Measurements from ENCODE around the gene TRIM47. TPM values are rescaled to one million over a fixed set of nuclear protein-coding genes. Genes with fewer than 3 reads are reported as not detected.
"Not testable (repeated sequence)": the region's sequence is repeated elsewhere in the genome, so short reads cannot be mapped to it uniquely, and the experiment has no call there.

Gene TRIM47
- total RNA-seq, 4 donors from 2014 or later, result 6.8 to 70.1 (median 19.0) TPM

DNA sequence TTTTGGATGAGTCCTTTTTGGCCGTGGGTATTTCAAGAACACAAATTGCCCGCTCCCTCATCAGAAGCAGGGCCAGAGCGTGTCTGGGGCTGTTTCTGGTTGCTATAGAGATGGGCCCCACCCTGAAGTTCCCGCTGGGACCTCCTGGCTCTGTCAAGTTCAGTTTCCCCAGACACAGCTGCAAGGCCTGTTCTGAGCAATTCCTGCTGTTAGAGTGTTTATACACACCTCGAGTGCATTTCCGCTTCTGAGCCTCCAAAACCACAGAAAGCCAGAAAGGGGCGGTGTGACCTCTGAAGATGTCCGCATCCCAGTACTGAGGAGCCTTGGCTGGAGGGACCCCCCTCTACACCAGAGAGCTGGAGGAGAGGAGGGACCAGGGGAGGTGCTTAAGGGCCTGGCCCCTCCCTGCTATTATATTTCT, 13.9 kb downstream of the TRIM47 start:
- Histone ChIP-seq H3K27me3 (no peaks in the 10 kb centered on the region), H3K27ac (peak overlapping the region; percentile 76 to 81), H3K9me3 (no peaks in the 10 kb centered on the region), H3K36me3 (no peaks in the 10 kb centered on the region), H3K4me1 (no peaks in the 10 kb centered on the region), H3K4me3 (no peak overlapping the region)
- intact Hi-C loops (cut with DNase I; ENCODE audit: low total_unique reads), result no loop called here
- TF ChIP-seq POLR2A (IDR thresholded peaks at IDR 0.05), result no peak
- TF ChIP-seq, protein P1, sequence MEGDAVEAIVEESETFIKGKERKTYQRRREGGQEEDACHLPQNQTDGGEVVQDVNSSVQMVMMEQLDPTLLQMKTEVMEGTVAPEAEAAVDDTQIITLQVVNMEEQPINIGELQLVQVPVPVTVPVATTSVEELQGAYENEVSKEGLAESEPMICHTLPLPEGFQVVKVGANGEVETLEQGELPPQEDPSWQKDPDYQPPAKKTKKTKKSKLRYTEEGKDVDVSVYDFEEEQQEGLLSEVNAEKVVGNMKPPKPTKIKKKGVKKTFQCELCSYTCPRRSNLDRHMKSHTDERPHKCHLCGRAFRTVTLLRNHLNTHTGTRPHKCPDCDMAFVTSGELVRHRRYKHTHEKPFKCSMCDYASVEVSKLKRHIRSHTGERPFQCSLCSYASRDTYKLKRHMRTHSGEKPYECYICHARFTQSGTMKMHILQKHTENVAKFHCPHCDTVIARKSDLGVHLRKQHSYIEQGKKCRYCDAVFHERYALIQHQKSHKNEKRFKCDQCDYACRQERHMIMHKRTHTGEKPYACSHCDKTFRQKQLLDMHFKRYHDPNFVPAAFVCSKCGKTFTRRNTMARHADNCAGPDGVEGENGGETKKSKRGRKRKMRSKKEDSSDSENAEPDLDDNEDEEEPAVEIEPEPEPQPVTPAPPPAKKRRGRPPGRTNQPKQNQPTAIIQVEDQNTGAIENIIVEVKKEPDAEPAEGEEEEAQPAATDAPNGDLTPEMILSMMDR (IDR thresholded peaks at IDR 0.05), result no peak
- DNase-seq, result peak; percentile 79 to 84

DNA sequence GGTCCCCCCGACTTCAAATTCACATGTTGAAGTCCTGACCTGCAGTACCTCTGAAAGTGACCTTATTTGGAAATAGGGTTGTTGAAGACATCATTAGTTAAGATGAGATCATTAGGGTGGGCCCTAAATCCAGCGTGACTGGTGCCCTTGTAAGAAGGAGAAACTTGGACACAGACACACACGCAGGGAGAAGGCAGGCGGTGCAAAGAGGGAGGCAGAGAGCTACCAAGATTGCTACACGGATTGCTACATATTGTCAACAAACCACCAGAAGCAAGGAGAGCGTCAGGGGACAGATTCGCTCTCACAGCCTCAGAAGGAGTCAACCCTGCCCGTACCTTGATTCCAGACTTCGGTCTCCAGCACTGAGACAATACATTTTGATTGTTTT, 16.5 kb downstream of the TRIM47 start:
- no peaks in the 10 kb centered on the region for H3K4me1 ChIP-seq
- DNase-seq, result peak in 1 of 2 donors; percentile 67
- H3K27me3 ChIP-seq, result no peaks in the 10 kb centered on the region
- intact Hi-C loops (cut with DNase I; ENCODE audit: low total_unique reads), result no loop called here
- TF ChIP-seq POLR2A (IDR thresholded peaks at IDR 0.05), result peak; percentile 13 to 16
- TF ChIP-seq, protein P1 (IDR thresholded peaks at IDR 0.05), result no peak
- no peak overlapping the region for H3K4me3 ChIP-seq
- no peaks in the 10 kb centered on the region for H3K9me3 ChIP-seq
- no peaks in the 10 kb centered on the region for H3K36me3 ChIP-seq
- H3K27ac ChIP-seq, result peak overlapping the region; percentile 61 to 75

DNA sequence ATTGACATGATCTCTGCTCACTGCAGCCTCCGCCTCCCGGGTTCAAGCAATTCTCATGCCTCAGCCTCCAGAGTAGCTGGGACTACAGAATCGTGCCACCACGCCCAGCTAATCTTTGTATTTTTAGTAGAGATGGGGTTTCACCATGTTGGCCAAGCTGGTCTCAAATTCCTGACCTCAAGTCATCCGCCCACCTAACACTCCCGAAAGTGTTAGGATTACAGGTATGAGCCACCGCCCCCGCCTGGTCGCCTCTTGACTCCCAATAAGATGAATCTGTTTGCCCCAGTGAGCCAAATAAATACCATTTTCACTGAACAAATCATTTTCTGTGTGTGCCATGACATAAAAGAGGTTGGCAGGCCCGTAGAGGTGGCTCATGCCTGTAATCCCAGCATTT, 19.0 kb downstream of the TRIM47 start:
- DNase-seq; H3K4me1 ChIP-seq; intact Hi-C loops (cut with DNase I; ENCODE audit: low total_unique reads); H3K27me3 ChIP-seq; H3K4me3 ChIP-seq; H3K36me3 ChIP-seq; H3K9me3 ChIP-seq: not testable (repeated sequence)
- peak overlapping the region in 1 of 2 donors; percentile 16 for H3K27ac ChIP-seq

GRCh38 chr17:75856062-75856756, 22.2 kb downstream of the TRIM47 start:
- DNase-seq, result no peak
- no peak for TF ChIP-seq POLR2A (IDR thresholded peaks at IDR 0.05)
- TF ChIP-seq, protein P1 (IDR thresholded peaks at IDR 0.05), result peak in 2 of 4 experiments; percentile 3 to 4
- H3K36me3 ChIP-seq, result no peaks in the 10 kb centered on the region
- intact Hi-C loops (cut with DNase I; ENCODE audit: low total_unique reads), result no loop called here
- H3K4me3 ChIP-seq, result peak overlapping the region; percentile 71 to 80
- no peaks in the 10 kb centered on the region for H3K27me3 ChIP-seq
- peak overlapping the region; percentile 99 to 100 for H3K27ac ChIP-seq
- H3K9me3 ChIP-seq, result no peaks in the 10 kb centered on the region
- no peaks in the 10 kb centered on the region for H3K4me1 ChIP-seq

GRCh38 chr17:75855310-75856061, 22.9 kb downstream of the TRIM47 start, which contains the start of gene WBP2:
Gene WBP2 (minus strand): TSS chr17:75855335. CDS start chr17:75855297, 38 bp downstream.
- Histone ChIP-seq H3K9me3 (no peaks in the 10 kb centered on the region), H3K4me1 (no peaks in the 10 kb centered on the region), H3K4me3 (peak within 1 kb of the TSS; percentile 71 to 90), H3K27ac (peak within 1 kb of the TSS; percentile 99 to 100), H3K36me3 (no peaks in the 10 kb centered on the region), H3K27me3 (no peaks in the 10 kb centered on the region)
- intact Hi-C loops (cut with DNase I; ENCODE audit: low total_unique reads), result no loop called here
- peak; percentile 97 to 100 for DNase-seq
- TF ChIP-seq POLR2A (IDR thresholded peaks at IDR 0.05), result peak; percentile 97 to 99
- TF ChIP-seq, protein P1 (IDR thresholded peaks at IDR 0.05), result peak; percentile 57 to 75 (median 68)

All from uterus (tissue), 4 donors.